Measurements from ENCODE around the gene SAMD4B. TPM values are rescaled to one million over a fixed set of nuclear protein-coding genes. Genes with fewer than 3 reads are reported as not detected.
A peak's percentile ranks its signal among the peaks of the same experiment; 100 is the strongest.

SAMD4B gene
- total and polyA plus RNA-seq, 10 of the 15 experiments (the other 5 are each of a cell fraction or from before 2014, with no cell fraction given), result 2.4 to 43.3 (median 23.9) TPM

DNA sequence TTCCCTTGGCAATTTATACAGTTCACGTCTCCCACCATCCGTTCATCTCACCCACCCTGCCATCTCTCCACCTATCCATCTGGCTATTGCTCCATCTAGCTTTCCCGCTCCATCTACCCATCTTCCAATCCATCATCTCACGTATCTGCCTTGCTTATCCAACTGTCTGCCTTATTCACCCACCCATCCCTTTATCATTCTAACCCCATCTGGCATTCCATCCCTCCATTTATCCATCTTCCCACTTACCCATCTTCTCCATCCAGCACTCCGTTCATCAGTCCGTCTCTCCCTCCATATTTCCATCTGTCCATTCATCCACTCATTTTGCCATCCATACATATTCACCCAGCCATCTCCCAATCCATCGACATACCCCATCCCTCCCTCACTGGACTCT lies 83.5 kb downstream of the SAMD4B start:
- no peak overlapping the region for H3K9ac ChIP-seq (ENCODE audit: control insufficient read depth, insufficient read depth, low read length)
- BruUV-seq (replicated peaks), result no TSS peak
- WGBS (ENCODE audit: insufficient coverage, insufficient replicate concordance, low lambda C conversion rate, missing lambda C conversion rate), result 93% methylated on average over 7 of the region's 7 CpGs
- FAIRE-seq, result no peak
- ATAC-seq, result no peak
- ChIA-PET CTCF (no interaction called here), SMC1A (ENCODE audit: uncharacterized antibody, unreplicated experiment) (interaction anchor here (1.1 kb wide), 1 partner anchor 14 kb away, joined by 5 read pairs; the partner anchor contains the start of gene PLEKHG2), POLR2A (interaction anchor here (2.9 kb wide), 1 partner anchor 10 kb away, joined by 13 read pairs; the partner anchor contains the start of gene RPS16), RAD21 (ENCODE audit: unreplicated experiment) (no interaction called here)
- H3K79me2 ChIP-seq (ENCODE audit: control insufficient read depth, insufficient read depth, low read length), result no peaks in the 10 kb centered on the region
- no peak overlapping the region for H3K4me2 ChIP-seq (ENCODE audit: control insufficient read depth, insufficient read depth)
- no peaks in the 10 kb centered on the region for H3K9me3 ChIP-seq (replicated peaks; ENCODE audit: control insufficient read depth, insufficient read depth, low read length)
- no peak overlapping the region for H2AFZ ChIP-seq (ENCODE audit: control insufficient read depth, low read depth, low read length)
- no peaks in the 10 kb centered on the region for H4K20me1 ChIP-seq (ENCODE audit: control insufficient read depth, insufficient read depth)
- H3K36me3 ChIP-seq (ENCODE audit: control insufficient read depth in 2 of 2, insufficient read depth in 2 of 2, low read length in 1 of 2), result peaks cover 4 to 16% of the 10 kb centered on the region in 2 experiments; a peak in 3 of 4 replicates
- no peak for DNase-seq (ENCODE audit: low read depth, low spot score)
- intact Hi-C loops (cut with micrococcal nuclease; ENCODE audit: unreplicated experiment) (no loop called here), in situ Hi-C loops (cut with MboI) (no loop called here)
- no peak overlapping the region for H3K27ac ChIP-seq (ENCODE audit: control insufficient read depth, insufficient read depth)
- H3K27me3 ChIP-seq (replicated peaks in 1 of 2; ENCODE audit: control insufficient read depth in 2 of 2, insufficient read depth in 2 of 2, low read length in 1 of 2), result no peaks in the 10 kb centered on the region
- peaks cover 5% of the 10 kb centered on the region for H3K4me1 ChIP-seq (ENCODE audit: control insufficient read depth, insufficient read depth, low read length)
- H3K4me3 ChIP-seq, result no peak overlapping the region
- TF ChIP-seq, protein P1, sequence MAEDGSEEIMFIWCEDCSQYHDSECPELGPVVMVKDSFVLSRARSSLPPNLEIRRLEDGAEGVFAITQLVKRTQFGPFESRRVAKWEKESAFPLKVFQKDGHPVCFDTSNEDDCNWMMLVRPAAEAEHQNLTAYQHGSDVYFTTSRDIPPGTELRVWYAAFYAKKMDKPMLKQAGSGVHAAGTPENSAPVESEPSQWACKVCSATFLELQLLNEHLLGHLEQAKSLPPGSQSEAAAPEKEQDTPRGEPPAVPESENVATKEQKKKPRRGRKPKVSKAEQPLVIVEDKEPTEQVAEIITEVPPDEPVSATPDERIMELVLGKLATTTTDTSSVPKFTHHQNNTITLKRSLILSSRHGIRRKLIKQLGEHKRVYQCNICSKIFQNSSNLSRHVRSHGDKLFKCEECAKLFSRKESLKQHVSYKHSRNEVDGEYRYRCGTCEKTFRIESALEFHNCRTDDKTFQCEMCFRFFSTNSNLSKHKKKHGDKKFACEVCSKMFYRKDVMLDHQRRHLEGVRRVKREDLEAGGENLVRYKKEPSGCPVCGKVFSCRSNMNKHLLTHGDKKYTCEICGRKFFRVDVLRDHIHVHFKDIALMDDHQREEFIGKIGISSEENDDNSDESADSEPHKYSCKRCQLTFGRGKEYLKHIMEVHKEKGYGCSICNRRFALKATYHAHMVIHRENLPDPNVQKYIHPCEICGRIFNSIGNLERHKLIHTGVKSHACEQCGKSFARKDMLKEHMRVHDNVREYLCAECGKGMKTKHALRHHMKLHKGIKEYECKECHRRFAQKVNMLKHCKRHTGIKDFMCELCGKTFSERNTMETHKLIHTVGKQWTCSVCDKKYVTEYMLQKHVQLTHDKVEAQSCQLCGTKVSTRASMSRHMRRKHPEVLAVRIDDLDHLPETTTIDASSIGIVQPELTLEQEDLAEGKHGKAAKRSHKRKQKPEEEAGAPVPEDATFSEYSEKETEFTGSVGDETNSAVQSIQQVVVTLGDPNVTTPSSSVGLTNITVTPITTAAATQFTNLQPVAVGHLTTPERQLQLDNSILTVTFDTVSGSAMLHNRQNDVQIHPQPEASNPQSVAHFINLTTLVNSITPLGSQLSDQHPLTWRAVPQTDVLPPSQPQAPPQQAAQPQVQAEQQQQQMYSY (CRISPR knock-in tag; IDR thresholded peaks at IDR 0.05), result no peak
- TF ChIP-seq POLR2A (IDR thresholded peaks at IDR 0.05; ENCODE audit: low read depth, low read length), result peak; percentile 39

DNA sequence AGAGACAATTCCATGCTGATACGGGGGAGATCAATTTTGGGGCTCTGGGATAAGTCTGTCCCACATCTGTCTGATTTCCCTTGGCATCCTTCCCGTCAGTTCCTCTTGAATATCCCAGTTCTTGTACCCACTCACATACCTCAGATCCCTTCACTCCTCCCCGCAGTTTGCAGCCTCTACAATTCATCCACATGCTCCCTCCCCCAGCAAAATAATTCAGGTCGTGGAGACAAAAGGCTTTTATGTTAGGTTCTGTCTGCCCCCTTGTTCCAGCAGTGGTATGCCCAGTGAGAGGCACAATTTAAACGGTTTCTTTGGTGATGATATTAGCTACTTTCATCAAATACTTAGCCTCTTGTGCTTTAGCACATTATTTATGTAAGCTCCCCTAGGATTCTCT lies 83.9 kb downstream of the SAMD4B start:
- no peak overlapping the region for H3K27ac ChIP-seq (ENCODE audit: control insufficient read depth, insufficient read depth)
- ChIA-PET SMC1A (ENCODE audit: uncharacterized antibody, unreplicated experiment) (interaction anchor here (1.1 to 1.6 kb wide), 2 partner anchors 10 to 15 kb away, joined by 5 read pairs; partner anchors contain the start of gene PLEKHG2), RAD21 (ENCODE audit: unreplicated experiment) (interaction anchor here (1.4 kb wide), 1 partner anchor 9 kb away, joined by 3 read pairs; the partner anchor contains the start of gene RPS16), POLR2A (interaction anchor here (1.0 to 2.9 kb wide), 2 partner anchors 9 to 22 kb away, joined by 5 to 13 read pairs; partner anchors contain the start of gene RPS16), CTCF (no interaction called here)
- H3K9ac ChIP-seq (ENCODE audit: control insufficient read depth, insufficient read depth, low read length), result no peak overlapping the region
- no peaks in the 10 kb centered on the region for H3K9me3 ChIP-seq (replicated peaks; ENCODE audit: control insufficient read depth, insufficient read depth, low read length)
- no peaks in the 10 kb centered on the region for H3K27me3 ChIP-seq (replicated peaks in 1 of 2; ENCODE audit: control insufficient read depth in 2 of 2, insufficient read depth in 2 of 2, low read length in 1 of 2)
- in situ Hi-C loops (cut with MboI) (no loop called here), intact Hi-C loops (cut with micrococcal nuclease; ENCODE audit: unreplicated experiment) (no loop called here)
- 52% methylated on average over 5 of the region's 5 CpGs for whole genome bisulfite sequencing (ENCODE audit: insufficient coverage, insufficient replicate concordance, low lambda C conversion rate, missing lambda C conversion rate)
- H3K36me3 ChIP-seq (ENCODE audit: control insufficient read depth in 2 of 2, insufficient read depth in 2 of 2, low read length in 1 of 2), result peaks cover 4 to 16% of the 10 kb centered on the region in 2 experiments; a peak in 3 of 4 replicates
- ATAC-seq (no peak), FAIRE-seq (no peak), DNase-seq (ENCODE audit: low read depth, low spot score) (no peak)
- 0 out of 2 replicates have a peak, but pooled peaks have one; percentile 43 for TF ChIP-seq PML (IDR thresholded peaks at IDR 0.05; ENCODE audit: low read length)
- TF ChIP-seq, protein P2, sequence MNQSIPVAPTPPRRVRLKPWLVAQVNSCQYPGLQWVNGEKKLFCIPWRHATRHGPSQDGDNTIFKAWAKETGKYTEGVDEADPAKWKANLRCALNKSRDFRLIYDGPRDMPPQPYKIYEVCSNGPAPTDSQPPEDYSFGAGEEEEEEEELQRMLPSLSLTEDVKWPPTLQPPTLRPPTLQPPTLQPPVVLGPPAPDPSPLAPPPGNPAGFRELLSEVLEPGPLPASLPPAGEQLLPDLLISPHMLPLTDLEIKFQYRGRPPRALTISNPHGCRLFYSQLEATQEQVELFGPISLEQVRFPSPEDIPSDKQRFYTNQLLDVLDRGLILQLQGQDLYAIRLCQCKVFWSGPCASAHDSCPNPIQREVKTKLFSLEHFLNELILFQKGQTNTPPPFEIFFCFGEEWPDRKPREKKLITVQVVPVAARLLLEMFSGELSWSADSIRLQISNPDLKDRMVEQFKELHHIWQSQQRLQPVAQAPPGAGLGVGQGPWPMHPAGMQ (IDR thresholded peaks at IDR 0.05; ENCODE audit: borderline replicate concordance), result no peak
- no peak overlapping the region for H3K4me2 ChIP-seq (ENCODE audit: control insufficient read depth, insufficient read depth)
- TSS peak; percentile 32 for BruUV-seq (replicated peaks)
- H2AFZ ChIP-seq (ENCODE audit: control insufficient read depth, low read depth, low read length), result no peak overlapping the region
- no peaks in the 10 kb centered on the region for H3K79me2 ChIP-seq (ENCODE audit: control insufficient read depth, insufficient read depth, low read length)
- H4K20me1 ChIP-seq (ENCODE audit: control insufficient read depth, insufficient read depth), result no peaks in the 10 kb centered on the region
- no peak overlapping the region for H3K4me3 ChIP-seq
- H3K4me1 ChIP-seq (ENCODE audit: control insufficient read depth, insufficient read depth, low read length), result peaks cover 10% of the 10 kb centered on the region
